A549 (cell line): ENCODE measurements around the gene MPZL2.

Experiments
- ESRRA ChIP-seq: fragments of 150-350 bp; IDR thresholded peaks from 2 replicates; pipeline ENCODE4 v1.6.1; 2014; ENCODE audit warnings: mild to moderate bottlenecking, low read length, borderline replicate concordance
- POLR2A ChIP-seq: IDR thresholded peaks from 2 replicates; pipeline ENCODE4 v1.6.1; 2012; ENCODE audit warnings: mild to moderate bottlenecking, low read length
- REST ChIP-seq: fragments of 200-600 bp; sonication (generic); IDR thresholded peaks from 2 replicates; pipeline ENCODE4 v1.6.1; 2016; ENCODE audit warnings: antibody characterized with exemption, mild to moderate bottlenecking, moderate library complexity
- USF2 ChIP-seq: fragments of 450-650 bp; IDR thresholded peaks from 2 replicates; pipeline ENCODE4 v1.6.1; 2014; ENCODE audit warnings: antibody characterized with exemption
- ZNF302 ChIP-seq: fragments of 250-450 bp; sonication (Bioruptor Pico); IDR thresholded peaks from 2 replicates; pipeline ENCODE4 v1.9.0; 2021; ENCODE audit warnings: inconsistent platforms, mild to moderate bottlenecking, moderate library complexity
- TF ChIP-seq, protein P1 (sequence below): fragments of >200 bp; sonication (Bioruptor Twin); formaldehyde crosslinking; IDR thresholded peaks from 3 replicates; pipeline ENCODE4 v1.5.1; 2016

DNA sequence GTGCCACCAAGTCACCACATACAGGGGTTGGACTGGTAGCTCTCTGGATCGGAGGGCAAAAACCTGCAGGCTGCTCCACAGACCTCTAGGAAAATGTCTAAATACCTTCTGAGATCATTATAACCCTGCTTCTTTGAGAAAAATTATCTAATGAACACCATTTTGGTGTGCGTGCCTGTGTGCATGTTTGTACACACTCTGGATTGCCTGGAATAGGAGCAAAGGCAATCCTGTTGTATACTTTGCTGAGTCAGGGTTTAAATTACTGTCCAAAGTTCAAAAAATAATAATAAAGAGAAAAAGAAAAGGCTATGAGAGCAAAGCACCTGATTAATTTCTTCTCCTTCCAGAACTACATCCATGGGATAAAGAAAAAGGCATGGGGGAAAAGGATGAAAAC, 50.3 kb downstream of the MPZL2 start:
- TF ChIP-seq ZNF302 (no peak), POLR2A (no peak), USF2 (no peak), ESRRA (no peak), REST (no peak)
- TF ChIP-seq, protein P1, sequence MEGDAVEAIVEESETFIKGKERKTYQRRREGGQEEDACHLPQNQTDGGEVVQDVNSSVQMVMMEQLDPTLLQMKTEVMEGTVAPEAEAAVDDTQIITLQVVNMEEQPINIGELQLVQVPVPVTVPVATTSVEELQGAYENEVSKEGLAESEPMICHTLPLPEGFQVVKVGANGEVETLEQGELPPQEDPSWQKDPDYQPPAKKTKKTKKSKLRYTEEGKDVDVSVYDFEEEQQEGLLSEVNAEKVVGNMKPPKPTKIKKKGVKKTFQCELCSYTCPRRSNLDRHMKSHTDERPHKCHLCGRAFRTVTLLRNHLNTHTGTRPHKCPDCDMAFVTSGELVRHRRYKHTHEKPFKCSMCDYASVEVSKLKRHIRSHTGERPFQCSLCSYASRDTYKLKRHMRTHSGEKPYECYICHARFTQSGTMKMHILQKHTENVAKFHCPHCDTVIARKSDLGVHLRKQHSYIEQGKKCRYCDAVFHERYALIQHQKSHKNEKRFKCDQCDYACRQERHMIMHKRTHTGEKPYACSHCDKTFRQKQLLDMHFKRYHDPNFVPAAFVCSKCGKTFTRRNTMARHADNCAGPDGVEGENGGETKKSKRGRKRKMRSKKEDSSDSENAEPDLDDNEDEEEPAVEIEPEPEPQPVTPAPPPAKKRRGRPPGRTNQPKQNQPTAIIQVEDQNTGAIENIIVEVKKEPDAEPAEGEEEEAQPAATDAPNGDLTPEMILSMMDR = no peak
